ENCODE measurements around the gene ST14.
"Not testable (repeated sequence)": the region's sequence is repeated elsewhere in the genome, so short reads cannot be mapped to it uniquely, and the experiment has no call there.

The ST14 gene

DNA sequence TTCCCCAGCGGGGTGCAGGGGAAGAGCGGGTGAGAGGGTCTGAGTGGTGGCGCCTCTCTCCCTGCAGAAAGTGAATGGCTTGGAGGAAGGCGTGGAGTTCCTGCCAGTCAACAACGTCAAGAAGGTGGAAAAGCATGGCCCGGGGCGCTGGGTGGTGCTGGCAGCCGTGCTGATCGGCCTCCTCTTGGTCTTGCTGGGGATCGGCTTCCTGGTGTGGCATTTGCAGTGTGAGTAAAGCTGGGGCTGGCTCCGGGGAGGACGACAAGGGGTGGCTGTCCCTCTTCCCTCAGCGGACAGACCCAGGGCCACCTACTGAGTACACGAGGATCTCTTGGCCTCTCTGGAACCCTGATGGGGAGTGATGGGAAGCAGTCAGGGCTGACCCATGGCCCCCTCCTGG is 28.5 kb downstream of the ST14 start:
- DNase-seq (ENCODE audit: low read depth in 1 of 2, low spot score in 1 of 2), result no peak

DNA sequence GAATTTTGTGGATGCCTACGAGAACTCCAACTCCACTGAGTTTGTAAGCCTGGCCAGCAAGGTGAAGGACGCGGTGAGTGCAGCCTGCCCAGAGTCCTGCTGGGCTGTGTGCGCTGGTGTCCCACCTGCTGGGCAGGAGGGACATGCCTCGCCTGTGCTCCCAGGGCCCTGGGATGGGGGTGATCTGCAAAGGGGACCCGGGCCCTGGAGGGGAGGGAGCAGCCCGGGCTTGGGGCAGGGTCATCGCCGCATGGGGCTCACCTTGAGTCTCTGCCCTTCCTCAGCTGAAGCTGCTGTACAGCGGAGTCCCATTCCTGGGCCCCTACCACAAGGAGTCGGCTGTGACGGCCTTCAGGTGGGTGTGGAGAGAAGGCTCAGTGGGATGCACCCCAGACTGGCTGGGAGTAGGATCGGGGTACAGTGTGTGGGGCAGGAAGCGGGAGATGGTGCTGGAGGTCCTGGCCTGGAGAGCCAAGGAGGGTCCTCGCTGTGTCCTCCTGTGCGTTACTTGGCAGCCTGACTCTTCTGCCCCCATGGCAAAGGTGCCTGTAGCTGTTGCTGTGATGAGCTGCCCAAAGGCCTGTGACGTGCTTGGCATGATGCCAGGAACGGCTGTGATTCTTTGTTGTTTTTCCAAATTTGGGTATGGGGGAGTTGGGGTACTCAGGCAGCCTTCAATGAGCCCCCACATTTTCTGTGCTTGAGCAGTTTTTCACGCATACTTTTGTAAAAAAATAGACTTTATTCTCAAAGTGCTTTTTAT is 29.2 kb downstream of the ST14 start:
- DNase-seq (ENCODE audit: low read depth in 1 of 2, low spot score in 1 of 2), result no peak

DNA sequence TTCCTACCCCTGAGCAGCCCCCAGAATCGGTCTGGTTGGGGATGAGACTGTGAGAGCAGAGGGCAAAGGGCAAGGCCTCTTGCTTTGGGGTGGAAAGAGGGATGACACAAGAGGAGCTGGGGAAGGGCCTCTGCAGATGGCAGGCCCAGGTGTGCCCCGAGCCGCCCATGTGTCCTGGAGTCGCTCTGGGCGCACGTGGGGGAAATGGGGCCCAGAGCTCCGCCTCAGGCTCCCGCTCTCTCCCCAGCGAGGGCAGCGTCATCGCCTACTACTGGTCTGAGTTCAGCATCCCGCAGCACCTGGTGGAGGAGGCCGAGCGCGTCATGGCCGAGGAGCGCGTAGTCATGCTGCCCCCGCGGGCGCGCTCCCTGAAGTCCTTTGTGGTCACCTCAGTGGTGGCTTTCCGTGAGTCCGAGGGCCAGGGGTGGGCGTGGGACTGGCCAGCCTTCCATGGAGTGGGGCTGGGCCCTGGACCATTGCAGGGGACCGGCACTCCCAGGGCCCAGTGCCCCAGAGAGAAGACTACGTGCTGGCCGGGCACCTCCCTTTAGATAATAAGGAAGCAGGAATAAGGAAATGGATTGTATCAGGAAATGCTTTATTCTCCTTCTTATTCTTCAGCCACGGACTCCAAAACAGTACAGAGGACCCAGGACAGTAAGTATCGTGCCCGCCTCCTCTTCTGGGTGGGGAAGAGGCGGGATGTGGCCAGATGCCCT is 30.1 kb downstream of the ST14 start:
- DNase-seq (ENCODE audit: low read depth in 1 of 2, low spot score in 1 of 2), result no peak

DNA sequence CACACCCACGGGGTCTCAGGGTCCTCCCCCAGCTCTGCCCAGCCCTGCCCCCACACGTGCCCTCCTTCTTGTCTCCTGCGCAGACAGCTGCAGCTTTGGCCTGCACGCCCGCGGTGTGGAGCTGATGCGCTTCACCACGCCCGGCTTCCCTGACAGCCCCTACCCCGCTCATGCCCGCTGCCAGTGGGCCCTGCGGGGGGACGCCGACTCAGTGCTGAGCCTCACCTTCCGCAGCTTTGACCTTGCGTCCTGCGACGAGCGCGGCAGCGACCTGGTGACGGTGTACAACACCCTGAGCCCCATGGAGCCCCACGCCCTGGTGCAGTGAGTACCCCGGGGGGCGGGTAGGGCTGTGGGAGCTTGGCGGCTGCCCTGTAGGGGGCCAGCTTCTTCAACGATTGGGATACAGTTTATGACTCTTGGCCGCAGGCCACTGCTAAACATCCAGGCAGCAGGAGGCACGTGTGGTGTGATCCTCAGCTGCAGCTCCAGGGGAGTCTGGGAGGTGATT is 30.8 kb downstream of the ST14 start:
- no peak for DNase-seq (ENCODE audit: low read depth in 1 of 2, low spot score in 1 of 2)

DNA sequence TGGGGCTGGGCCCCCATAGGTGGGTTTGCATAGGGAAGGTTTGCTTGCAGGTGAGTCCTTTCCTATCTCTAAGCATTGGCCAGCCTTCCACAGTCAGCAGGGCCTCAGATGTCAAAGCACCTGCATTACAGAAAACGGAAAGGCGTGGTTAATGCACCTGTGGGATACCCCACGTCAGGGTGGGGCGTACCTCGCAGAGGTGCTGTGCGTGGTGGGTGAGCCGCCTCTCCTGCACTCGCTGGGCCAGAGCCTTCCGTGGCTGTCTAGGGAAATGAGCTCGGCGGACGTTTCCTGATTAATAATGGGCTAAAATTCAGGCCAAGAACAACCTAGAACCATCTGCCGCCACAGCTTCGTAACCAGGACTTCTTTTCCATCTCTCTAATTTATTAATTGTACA is 32.3 kb downstream of the ST14 start:
- no peak for DNase-seq (ENCODE audit: low read depth in 1 of 2, low spot score in 1 of 2)

DNA sequence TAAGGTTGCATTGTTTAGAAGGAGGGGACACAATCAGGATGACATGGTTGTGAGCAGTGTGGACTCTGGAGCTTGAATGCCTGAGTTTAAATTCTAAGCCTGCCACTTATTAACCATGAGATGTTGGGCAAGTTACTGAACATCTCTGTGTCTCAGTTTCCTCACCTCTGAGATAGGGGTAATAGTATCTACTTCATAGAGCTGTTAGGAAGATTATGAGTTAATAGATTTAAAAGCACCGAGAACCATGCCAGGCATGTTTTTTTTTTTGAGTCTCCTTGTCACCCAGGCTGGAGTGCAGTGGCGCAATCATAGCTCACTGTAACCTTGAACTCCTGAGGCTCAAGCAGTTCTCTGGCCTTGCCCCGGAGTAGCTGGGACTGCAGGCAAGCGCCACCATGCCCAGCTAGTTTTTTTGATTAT is 33.3 kb downstream of the ST14 start:
- DNase-seq (ENCODE audit: low read depth in 1 of 2, low spot score in 1 of 2), result no peak

DNA sequence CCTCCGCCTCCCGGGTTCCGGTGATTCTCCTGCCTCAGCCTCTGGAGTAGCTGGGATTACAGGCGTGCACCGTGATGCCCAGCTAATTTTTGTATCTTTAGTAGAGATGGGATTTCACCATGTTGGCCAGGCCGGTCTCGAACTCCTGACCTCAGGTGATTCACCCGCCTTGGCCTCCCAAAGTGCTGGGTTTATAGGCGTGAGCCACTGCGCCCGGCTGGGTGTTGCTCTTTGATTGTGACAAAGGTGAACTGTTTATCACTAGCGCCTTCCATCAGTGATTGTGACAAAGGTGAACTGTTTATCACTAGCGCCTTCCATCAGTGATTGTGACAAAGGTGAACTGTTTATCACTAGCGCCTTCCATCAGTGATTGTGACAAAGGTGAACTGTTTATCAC is 34.0 kb downstream of the ST14 start:
- DNase-seq (ENCODE audit: low read depth in 1 of 2, low spot score in 1 of 2), result not testable (repeated sequence)

DNA sequence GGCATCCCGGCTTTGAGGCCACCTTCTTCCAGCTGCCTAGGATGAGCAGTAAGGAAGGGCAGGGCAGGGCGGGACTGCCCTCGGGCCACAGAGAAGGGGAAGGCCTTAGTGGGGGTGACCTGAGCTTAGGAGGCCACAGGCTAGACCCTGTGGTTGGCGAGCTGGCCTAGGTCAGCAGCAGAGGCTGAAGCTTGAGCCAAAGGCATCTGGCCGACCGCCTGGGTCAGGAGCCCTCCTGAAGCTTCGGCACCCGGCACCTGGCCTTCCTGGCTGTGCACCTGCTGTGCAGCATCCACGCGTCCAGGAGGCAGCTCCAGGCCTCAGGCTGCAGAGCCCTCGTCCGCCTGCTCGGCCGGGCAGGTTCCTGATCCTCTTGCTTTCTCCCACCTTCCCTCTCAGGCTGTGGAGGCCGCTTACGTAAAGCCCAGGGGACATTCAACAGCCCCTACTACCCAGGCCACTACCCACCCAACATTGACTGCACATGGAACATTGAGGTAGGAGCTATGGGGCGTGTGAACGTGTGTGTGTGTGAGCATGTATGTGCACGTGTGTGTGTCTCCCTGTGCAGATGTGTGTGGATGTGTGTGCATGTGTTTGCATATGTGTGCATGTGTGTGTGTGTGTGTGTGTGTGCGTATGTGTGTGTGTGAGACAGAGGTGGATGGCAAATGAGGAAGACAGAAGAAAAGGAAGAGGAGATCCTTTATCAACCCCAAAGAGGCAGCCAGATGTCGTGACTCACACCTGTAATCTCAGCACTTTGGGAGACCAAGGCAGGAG is 34.9 kb downstream of the ST14 start:
- DNase-seq (ENCODE audit: low read depth in 1 of 2, low spot score in 1 of 2), result no peak

DNA sequence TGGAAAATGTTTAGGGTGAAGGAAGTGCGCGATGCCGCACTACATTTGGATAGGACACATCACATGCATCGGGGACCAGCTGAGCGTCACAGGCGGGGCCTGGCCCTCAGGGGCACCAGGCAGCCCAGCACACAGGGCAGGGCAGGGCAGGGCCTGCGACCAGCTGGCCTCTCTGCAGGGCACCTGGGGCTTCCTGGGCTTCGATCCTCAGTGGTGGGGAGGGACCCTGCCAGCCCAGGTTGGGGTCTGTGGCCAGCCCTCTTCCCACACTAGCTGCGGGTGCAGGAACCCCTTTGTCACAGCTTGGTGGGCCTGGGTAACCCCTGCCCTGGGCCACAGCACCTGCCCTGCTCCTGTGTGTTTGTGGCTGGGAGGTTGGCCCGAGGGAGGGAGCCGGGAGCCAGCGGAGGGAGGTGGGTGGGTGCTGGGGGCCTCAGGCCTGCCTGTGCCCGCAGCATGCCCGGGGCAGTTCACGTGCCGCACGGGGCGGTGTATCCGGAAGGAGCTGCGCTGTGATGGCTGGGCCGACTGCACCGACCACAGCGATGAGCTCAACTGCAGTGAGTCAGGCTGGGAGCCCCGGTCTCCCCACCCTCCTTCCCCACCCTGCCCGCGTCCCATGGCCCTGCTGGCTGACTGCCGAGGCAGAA is 37.9 kb downstream of the ST14 start:
- DNase-seq (ENCODE audit: low read depth in 1 of 2, low spot score in 1 of 2), result no peak

DNA sequence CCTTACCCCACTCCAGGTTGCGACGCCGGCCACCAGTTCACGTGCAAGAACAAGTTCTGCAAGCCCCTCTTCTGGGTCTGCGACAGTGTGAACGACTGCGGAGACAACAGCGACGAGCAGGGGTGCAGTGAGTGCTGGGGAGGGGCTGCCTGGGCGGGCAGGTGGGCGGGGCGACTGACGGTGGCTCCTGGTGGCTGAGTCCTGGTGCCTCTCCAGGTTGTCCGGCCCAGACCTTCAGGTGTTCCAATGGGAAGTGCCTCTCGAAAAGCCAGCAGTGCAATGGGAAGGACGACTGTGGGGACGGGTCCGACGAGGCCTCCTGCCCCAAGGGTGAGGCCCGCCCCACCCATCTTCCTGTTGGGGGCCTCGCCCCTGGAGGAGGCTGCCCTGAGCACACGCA is 38.7 kb downstream of the ST14 start:
- DNase-seq (ENCODE audit: low read depth in 1 of 2, low spot score in 1 of 2), result no peak

DNA sequence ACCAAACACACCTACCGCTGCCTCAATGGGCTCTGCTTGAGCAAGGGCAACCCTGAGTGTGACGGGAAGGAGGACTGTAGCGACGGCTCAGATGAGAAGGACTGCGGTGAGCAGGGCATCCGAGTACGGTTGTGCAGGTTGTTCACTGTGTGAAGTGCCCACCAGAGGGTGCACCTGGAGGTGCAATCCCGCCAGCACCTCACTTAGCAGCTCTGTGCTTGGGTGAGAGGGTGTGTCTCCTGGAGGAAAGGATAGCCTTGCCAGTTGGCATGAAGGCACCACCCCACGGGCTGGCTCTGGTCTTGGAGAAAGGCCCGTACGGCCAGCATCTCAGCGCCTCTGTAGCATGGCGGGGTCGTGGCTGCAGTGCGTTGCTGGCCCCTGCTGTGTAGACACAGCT is 39.4 kb downstream of the ST14 start:
- DNase-seq (ENCODE audit: low read depth in 1 of 2, low spot score in 1 of 2), result no peak

DNA sequence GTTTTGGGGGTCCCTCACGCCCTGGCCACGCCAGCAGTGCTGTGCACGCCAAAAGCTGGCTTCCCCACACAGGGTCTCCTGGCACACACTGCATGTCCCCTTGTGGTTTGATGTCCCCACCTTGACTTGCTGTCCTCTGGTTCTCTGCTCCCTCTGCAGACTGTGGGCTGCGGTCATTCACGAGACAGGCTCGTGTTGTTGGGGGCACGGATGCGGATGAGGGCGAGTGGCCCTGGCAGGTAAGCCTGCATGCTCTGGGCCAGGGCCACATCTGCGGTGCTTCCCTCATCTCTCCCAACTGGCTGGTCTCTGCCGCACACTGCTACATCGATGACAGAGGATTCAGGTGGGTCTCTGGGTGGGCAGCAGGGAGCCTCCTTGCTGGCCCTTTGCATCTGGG is 40.2 kb downstream of the ST14 start:
- no peak for DNase-seq (ENCODE audit: low read depth in 1 of 2, low spot score in 1 of 2)

DNA sequence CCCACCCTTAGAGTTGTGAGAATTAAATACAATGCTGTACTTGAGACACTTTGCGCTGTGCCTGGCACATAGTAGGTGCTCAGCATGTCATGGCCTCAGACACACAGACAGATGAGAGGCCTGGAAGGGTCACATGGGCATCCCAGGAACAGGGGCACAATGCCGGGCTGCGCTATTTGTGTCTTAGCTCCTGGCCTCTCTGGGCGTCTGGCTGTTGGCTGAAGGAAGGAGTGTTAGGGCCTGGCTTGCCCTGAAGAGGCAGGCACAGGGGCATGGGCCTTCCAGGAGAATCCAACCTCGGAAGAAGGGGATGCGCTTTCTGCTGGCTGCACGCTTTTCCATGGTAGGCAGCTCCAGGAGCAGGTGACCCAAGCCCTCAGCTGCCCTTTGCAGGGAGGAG is 41.4 kb downstream of the ST14 start:
- DNase-seq (ENCODE audit: low read depth in 1 of 2, low spot score in 1 of 2), result no peak

DNA sequence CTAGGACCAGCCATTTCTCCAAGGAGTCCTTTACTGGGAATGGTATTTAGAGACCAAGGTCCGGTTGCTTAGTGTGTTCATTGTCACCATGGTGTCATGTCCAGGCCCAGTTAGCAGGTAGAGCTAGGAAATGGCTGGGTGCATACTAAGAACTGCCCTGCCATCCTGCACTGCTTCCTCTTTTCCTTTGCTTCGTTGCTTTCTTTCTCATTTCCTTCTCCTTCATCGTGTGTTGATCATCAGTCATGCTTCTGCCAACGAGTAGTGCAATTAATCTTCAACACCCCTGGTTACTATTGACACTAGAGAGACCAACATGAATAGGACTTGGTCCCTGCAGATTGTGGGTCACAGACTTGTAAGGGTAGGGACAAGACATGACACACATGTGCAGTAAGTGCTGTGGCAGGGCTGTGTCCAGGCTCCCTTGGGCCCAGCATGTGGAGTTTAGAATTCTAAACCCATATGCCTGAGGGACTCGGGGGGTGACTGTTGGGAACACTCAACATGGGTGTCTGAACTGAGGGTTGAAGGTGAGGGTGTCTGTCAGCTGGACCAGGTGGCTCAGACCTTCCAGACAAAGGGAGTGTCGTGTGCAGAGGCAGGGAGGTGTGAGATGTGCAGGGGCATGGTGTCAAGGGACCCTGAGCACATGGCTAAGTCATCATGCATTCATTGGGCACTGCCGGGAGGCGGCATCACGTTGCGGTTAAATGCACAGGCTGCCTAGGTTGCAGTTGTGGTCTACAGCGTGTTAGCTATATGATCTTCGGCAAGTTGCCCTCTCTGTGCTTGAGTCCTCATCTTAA is 42.6 kb downstream of the ST14 start:
- DNase-seq (ENCODE audit: low read depth in 1 of 2, low spot score in 1 of 2), result no peak

DNA sequence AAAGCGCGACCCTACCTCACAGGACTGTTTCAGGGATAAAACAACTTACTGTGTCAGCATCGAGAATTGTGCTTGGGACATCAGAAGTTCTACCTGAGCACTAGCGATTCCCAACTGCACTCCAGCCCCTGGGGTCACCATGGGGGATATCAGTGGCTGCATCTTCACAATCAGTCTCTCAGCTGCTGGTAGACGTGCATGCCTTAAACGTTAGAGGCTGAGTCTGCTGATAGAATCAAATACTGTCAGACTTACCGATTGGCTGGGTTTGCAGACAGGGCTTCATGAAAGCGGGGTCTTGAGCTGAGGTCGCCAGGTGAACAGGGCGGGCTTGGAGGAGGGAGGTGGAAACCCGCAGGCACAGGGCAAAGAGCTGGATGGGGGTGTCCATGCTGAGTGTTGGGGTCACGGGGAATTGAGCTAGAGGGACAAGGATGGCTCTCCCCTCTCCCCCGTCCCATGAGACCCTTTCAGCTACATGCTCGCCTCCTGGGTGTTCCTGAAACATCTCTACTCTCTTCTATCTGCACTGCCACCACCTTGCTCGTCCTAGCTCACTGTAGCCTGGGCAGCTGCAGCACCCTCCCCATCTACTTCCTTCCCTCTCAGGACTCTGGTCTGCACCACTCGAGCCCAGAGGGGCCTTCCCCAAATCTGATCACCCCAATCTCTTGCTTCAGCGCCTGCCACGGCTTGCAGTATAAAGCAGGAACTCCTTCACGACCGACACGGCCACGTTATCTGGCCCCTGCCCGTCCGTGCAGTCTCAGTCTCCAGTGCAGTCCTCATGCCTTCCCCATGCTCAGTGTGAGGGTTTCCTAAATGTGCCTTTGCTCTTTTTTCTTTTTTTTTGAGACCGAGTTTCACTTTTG is 43.5 kb downstream of the ST14 start:
- DNase-seq (ENCODE audit: low read depth in 1 of 2, low spot score in 1 of 2), result no peak

DNA sequence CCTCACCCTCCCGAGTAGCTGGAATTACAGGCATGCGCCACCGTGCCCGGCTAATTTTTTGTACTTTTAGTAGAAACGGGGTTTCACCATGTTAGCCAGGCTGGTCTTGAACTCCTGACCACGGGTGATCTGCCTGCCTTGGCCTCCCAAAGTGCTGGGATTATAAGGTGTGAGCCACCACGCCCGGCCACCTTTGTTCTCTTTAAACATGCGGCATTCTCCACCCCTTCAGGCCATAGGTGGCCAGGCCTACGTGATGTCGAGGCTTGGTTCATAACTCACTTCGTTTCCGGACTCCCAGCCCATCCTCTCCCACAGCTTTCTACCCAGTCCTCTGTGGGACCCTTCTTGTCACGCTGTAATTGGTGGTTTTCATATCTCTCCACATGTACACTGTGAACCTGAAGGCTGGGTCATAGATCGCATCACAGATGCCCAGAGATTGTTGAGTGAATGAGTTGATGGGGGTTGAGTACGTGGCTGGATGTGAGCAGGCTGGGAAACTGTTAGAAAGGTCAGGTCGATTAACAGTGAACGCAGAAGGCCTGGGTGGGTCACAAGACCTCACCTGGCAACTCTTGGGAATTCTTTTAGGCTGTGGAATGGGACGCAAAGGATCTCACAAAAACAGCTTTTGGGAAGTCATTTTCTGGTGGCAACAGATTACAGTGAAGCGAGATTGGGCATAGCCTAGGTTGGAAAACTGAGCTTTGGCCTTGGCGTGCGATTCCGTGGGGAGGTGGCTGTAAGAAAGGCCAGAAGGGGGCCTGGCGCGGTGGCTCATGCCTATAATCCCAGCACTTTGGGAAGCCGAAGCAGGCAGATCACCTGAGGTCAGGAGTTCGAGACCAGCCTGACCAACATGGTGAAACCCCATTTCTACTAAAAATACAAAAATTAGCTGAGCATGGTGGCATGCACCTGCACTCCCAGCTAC is 44.5 kb downstream of the ST14 start:
- DNase-seq (ENCODE audit: low read depth in 1 of 2, low spot score in 1 of 2), result no peak

DNA sequence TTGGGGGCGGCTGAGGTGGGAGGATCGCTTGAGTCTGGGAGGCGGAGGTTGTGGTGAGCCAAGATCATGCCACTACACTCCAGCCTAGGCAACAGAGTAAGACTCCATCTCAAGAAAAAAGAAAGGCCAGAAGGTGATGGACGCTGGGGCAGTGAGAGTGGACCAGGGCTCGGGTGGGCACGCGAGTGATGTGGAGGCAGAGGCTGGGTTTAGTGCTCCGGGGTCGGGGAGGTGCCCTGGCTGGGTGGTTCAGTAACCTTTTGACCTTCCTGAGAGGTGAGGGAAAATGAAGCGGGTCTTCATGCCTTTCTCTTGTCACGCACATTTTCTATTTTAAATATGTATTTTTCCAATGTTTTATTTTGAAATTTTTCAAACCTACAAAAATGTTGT is 45.1 kb downstream of the ST14 start:
- DNase-seq (ENCODE audit: low read depth in 1 of 2, low spot score in 1 of 2), result no peak

DNA sequence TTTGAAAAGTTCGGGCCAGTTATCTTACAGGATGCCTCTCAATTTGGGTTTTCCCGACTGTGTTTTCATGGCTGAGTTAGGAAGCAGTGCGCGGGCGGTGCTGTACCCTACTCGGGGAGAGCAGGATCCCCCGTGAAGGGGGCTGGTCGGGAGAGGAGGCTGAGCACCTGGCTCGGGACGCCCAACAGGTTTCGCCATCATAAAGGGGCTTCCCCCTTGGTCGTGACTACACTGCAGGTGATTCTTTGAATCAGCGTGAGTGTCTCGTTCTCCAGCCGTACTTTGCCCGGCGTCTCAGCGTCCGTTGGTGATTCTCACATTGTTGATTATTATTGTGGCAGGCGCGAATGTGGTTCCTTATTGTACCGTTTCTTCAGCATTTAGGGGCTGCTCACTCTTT is 46.6 kb downstream of the ST14 start:
- DNase-seq (ENCODE audit: low read depth in 1 of 2, low spot score in 1 of 2), result no peak

Data from activated CD4-positive, alpha-beta T cell treated with anti-CD3 and anti-CD28 coated beads, Interleukin-2, amount 50 U/mL, for 24 hours (primary cell).